H1 (cell line): Measurements from ENCODE around the gene ECI2. TPM values are rescaled to one million over a fixed set of nuclear protein-coding genes. Genes with fewer than 3 reads are reported as not detected.

ENCODE experiments used
- CTCF ChIA-PET: fragments of 300-600 bp; sonication (Branson Sonifier 250); formaldehyde crosslinking; loops from one replicate; lab custom pipeline; 2021; ENCODE audit not compliant: partially characterized antibody; lab: Charles Lee
- POLR2A ChIA-PET: fragments of 300-600 bp; sonication (Branson Sonifier 250); formaldehyde crosslinking; loops from one replicate; lab custom pipeline; 2021; ENCODE audit warnings: inconsistent platforms; ENCODE audit not compliant: partially characterized antibody; lab: Charles Lee
- DNase-seq, 2 experiments: peaks; one replicate each; pipeline versions ENCODE4 v3.0.0 to v3.0.0-alpha.2; 2010 to 2022; ENCODE audit warnings: low spot score in 2 of 2, low read depth in 1 of 2, mixed read lengths in 1 of 2
- FAIRE-seq: peaks from 2 replicates; lab custom pipeline; 2011; peaks lifted over from hg19 to GRCh38; lab: Jason Lieb, UNC
- H2AFZ ChIP-seq: 2 replicates; pipeline ENCODE4 v1.8.1; 2012; ENCODE audit warnings: low read length, inconsistent platforms
- H2AK5ac ChIP-seq: 2 replicates; pipeline ENCODE4 v1.6.1; 2013; ENCODE audit warnings: low read depth, low read length
- H2BK120ac ChIP-seq: replicated peaks from 2 replicates; pipeline ENCODE3; 2013; ENCODE audit warnings: low read depth, low read length, inconsistent platforms
- H2BK12ac ChIP-seq: 2 replicates; pipeline ENCODE4 v1.6.1; 2013; ENCODE audit warnings: low read depth, low read length
- H2BK15ac ChIP-seq: 2 replicates; pipeline ENCODE4 v1.6.1; 2013; ENCODE audit warnings: low read length
- H2BK20ac ChIP-seq: 2 replicates; pipeline ENCODE4 v1.6.1; 2013; ENCODE audit warnings: low read length
- H2BK5ac ChIP-seq: 2 replicates; pipeline ENCODE4 v1.6.1; 2013; ENCODE audit warnings: low read depth, low read length
- H3K14ac ChIP-seq: 2 replicates; pipeline ENCODE4 v1.6.1; 2013; ENCODE audit warnings: inconsistent platforms; ENCODE audit not compliant: insufficient read length
- H3K18ac ChIP-seq: 2 replicates; pipeline ENCODE4 v1.6.1; 2013; ENCODE audit warnings: low read length; ENCODE audit errors: extremely low read depth
- H3K23ac ChIP-seq: 2 replicates; pipeline ENCODE4 v1.6.1; 2013; ENCODE audit warnings: inconsistent platforms; ENCODE audit not compliant: insufficient read length
- H3K23me2 ChIP-seq: 2 replicates; pipeline ENCODE4 v1.6.1; 2013; ENCODE audit warnings: low read depth, low read length
- H3K27ac ChIP-seq: 2 replicates; pipeline ENCODE4 v1.6.1; 2011; ENCODE audit warnings: low read depth, low read length, inconsistent platforms
- H3K27me3 ChIP-seq, 4 experiments: replicated peaks in 1 of 4; 1 replicate in 1 of 4; 2 replicates in 3 of 4; pipeline versions ENCODE4 v1.6.1 to v1.8.1; 2011 to 2013; ENCODE audit warnings: low read length in 3 of 4, mild to moderate bottlenecking in 3 of 4, inconsistent platforms in 2 of 4, mixed read lengths in 2 of 4, moderate library complexity in 1 of 4; ENCODE audit not compliant: control insufficient read depth in 3 of 4, insufficient read depth in 3 of 4; ENCODE audit errors: extremely low read depth in 1 of 4
- H3K36me3 ChIP-seq, 4 experiments: 2 replicates each; pipeline versions ENCODE4 v1.6.1 to v1.8.1; 2011 to 2013; ENCODE audit warnings: mild to moderate bottlenecking in 4 of 4, low read length in 3 of 4, moderate library complexity in 2 of 4, control low read depth in 1 of 4, inconsistent platforms in 1 of 4; ENCODE audit not compliant: insufficient read depth in 4 of 4, control insufficient read depth in 2 of 4
- H3K4ac ChIP-seq: replicated peaks from 2 replicates; pipeline ENCODE3; 2013; ENCODE audit warnings: low read length, low read depth, mixed read lengths, inconsistent platforms; ENCODE audit not compliant: insufficient read length
- H3K4me1 ChIP-seq, 4 experiments: replicated peaks in 1 of 4; 1 replicate in 1 of 4; 2 replicates in 3 of 4; pipeline versions ENCODE4 v1.6.1 to v1.8.1; 2011 to 2013; ENCODE audit warnings: low read length in 3 of 4, inconsistent platforms in 2 of 4, mixed read lengths in 1 of 4; ENCODE audit not compliant: insufficient read depth in 4 of 4, control insufficient read depth in 3 of 4
- H3K4me2 ChIP-seq, 2 experiments: 2 replicates each; pipeline versions ENCODE4 v1.6.1 to v1.8.1; 2011 to 2013; ENCODE audit warnings: low read depth in 2 of 2, low read length in 2 of 2, control low read depth in 1 of 2, inconsistent platforms in 1 of 2, mild to moderate bottlenecking in 1 of 2; ENCODE audit not compliant: insufficient read depth in 1 of 2
- H3K4me3 ChIP-seq, 4 experiments: fragments of 200-600, 300-600 bp in 1 of 4; sonication (generic), shearing (Covaris generic), sonication (Bioruptor Twin) in 1 of 4; 2 replicates each; pipeline versions ENCODE4 v1.5.1 to v1.8.1; 2011 to 2016; ENCODE audit warnings: low read length in 4 of 4, low read depth in 3 of 4, control low read depth in 2 of 4, inconsistent platforms in 2 of 4, mild to moderate bottlenecking in 2 of 4, mixed read lengths in 1 of 4, moderate library complexity in 1 of 4; ENCODE audit not compliant: insufficient read depth in 2 of 4; ENCODE audit errors: extremely low read depth in 1 of 4
- H3K56ac ChIP-seq: replicated peaks from 2 replicates; pipeline ENCODE3; 2013; ENCODE audit warnings: low read depth, mild to moderate bottlenecking, mixed read lengths, low read length, inconsistent platforms; ENCODE audit not compliant: insufficient read length
- H3K79me1 ChIP-seq: 2 replicates; pipeline ENCODE4 v1.6.1; 2013; ENCODE audit warnings: low read depth, low read length, control low read depth
- H3K79me2 ChIP-seq, 2 experiments: 2 replicates each; pipeline versions ENCODE4 v1.6.1 to v1.8.1; 2012 to 2013; ENCODE audit warnings: low read length in 2 of 2, mild to moderate bottlenecking in 2 of 2, inconsistent platforms in 1 of 2; ENCODE audit not compliant: insufficient read depth in 2 of 2, control insufficient read depth in 1 of 2
- H3K9ac ChIP-seq, 4 experiments: replicated peaks in 1 of 4; 1 replicate in 1 of 4; 2 replicates in 3 of 4; pipeline versions ENCODE4 v1.6.1 to v1.8.1; 2011 to 2013; ENCODE audit warnings: low read depth in 3 of 4, low read length in 3 of 4, control low read depth in 2 of 4, mild to moderate bottlenecking in 2 of 4, moderate library complexity in 2 of 4, inconsistent platforms in 1 of 4; ENCODE audit errors: extremely low read depth in 1 of 4
- H3K9me3 ChIP-seq, 2 experiments: 2 replicates each; pipeline versions ENCODE4 v1.6.1 to v1.8.1; 2012 to 2013; ENCODE audit warnings: mild to moderate bottlenecking in 2 of 2, moderate library complexity in 2 of 2, control low read depth in 1 of 2, inconsistent platforms in 1 of 2, low read depth in 1 of 2, low read length in 1 of 2, mixed read lengths in 1 of 2; ENCODE audit not compliant: insufficient read depth in 2 of 2
- H4K20me1 ChIP-seq, 2 experiments: replicated peaks in 1 of 2; 2 replicates each; pipeline versions ENCODE3 to v1.8.1; 2011 to 2013; ENCODE audit warnings: inconsistent platforms in 2 of 2, low read length in 2 of 2, mild to moderate bottlenecking in 1 of 2; ENCODE audit not compliant: insufficient read depth in 2 of 2, control insufficient read depth in 1 of 2
- H4K5ac ChIP-seq: 2 replicates; pipeline ENCODE4 v1.6.1; 2013; ENCODE audit warnings: low read length, low read depth, mixed read lengths, inconsistent platforms; ENCODE audit not compliant: insufficient read length
- H4K8ac ChIP-seq: 2 replicates; pipeline ENCODE4 v1.8.0; 2013; ENCODE audit warnings: mild to moderate bottlenecking, moderate library complexity, low read length, inconsistent platforms; ENCODE audit not compliant: insufficient read depth; ENCODE audit errors: extremely low read depth
- H4K91ac ChIP-seq: replicated peaks from 2 replicates; pipeline ENCODE3; 2013; ENCODE audit warnings: low read length, mixed read lengths, inconsistent platforms; ENCODE audit not compliant: insufficient read length
- GTF2F1 ChIP-seq: IDR thresholded peaks from 2 replicates; pipeline ENCODE4 v1.6.1; 2012; ENCODE audit warnings: low read depth, low read length, improper control_type of control experiment, borderline replicate concordance
- JUN ChIP-seq: IDR thresholded peaks from 2 replicates; pipeline ENCODE4 v1.6.1; 2011; ENCODE audit warnings: low read depth, mild to moderate bottlenecking, improper control_type of control experiment, low read length
- RAD21 ChIP-seq, 2 experiments: IDR thresholded peaks in 1 of 2; conservative IDR thresholded peaks in 1 of 2; 2 replicates each; pipeline ENCODE4 v1.6.1; 2011; ENCODE audit warnings: low read depth in 2 of 2, low read length in 2 of 2, improper control_type of control experiment in 1 of 2, inconsistent platforms in 1 of 2, mild to moderate bottlenecking in 1 of 2, moderate library complexity in 1 of 2
- SIRT6 ChIP-seq: IDR thresholded peaks from one replicate; pipeline ENCODE4 v1.7.1; 2012; ENCODE audit warnings: low read length, inconsistent platforms
- WGBS, 2 experiments: shearing (Covaris generic) in 1 of 2; methylation state at CpG; one replicate each; pipeline versions ENCODE4 v1.1.6 to v1.1.7; 2013 to 2015; ENCODE audit warnings: low lambda C conversion rate in 2 of 2, mixed read lengths in 2 of 2, inconsistent platforms in 1 of 2, low coverage in 1 of 2, missing lambda C conversion rate in 1 of 2; ENCODE audit not compliant: insufficient replicate concordance in 2 of 2, insufficient coverage in 1 of 2, insufficient read length in 1 of 2; ENCODE audit errors: extremely low coverage in 1 of 2, missing lambda C conversion rate in 1 of 2; 5-methylcytosine and 5-hydroxymethylcytosine counted together
- polyA plus RNA-seq, 7 experiments: library from polyadenylated mRNA; depleted of rRNA in 3 of 7; stranded (reverse) in 5 of 7; unstranded in 2 of 7; fragments of >200 nt in 5 of 7; fragments of 200-250 nt in 2 of 7; gene quantifications; 1 replicate in 5 of 7; 2 replicates in 1 of 7; 4 replicates in 1 of 7; pipeline versions ENCODE4 v1.2.1 to v1.2.3, GENCODE V29; 2011 to 2013; ENCODE audit warnings: missing spikeins in 2 of 7, mixed read lengths in 2 of 7
- total RNA-seq: library from RNA; stranded (reverse); fragmentation: NEBNext Ultra II Directional; extraction: Animal tissue kit (Norgen Biotek cat#: 25700); gene quantifications from 2 replicates; pipeline ENCODE4 v1.2.1, GENCODE V29; 2021
- TF ChIP-seq, protein P1 (sequence below): IDR thresholded peaks from 2 replicates; pipeline ENCODE4 v1.6.1; 2012; ENCODE audit warnings: low read length, inconsistent platforms

ECI2 gene
- total and polyA plus RNA-seq, 2 of the 8 experiments (the other 6 are each of a cell fraction or from before 2014, with no cell fraction given): 40.4 to 70.8 TPM

DNA sequence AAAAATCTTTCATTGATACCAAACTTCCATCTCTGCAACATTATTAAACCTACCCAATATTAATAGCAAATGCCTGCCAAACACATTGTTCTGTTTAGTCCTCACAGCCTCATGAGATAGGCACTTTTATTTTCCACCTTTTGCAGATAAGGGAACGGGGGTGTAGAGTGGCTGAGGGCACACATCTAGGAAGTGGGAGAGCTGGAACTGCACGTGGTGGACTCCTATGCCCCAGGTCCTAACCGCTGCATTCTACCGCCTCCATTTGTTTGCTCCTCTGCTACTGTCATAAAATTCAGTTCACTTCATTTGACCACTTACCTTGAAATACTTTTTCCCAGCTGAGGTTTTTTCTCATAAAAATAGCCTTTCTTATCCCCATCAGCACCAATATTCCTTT lies 64.0 kb downstream of the ECI2 start:
- TF ChIP-seq, protein P1, sequence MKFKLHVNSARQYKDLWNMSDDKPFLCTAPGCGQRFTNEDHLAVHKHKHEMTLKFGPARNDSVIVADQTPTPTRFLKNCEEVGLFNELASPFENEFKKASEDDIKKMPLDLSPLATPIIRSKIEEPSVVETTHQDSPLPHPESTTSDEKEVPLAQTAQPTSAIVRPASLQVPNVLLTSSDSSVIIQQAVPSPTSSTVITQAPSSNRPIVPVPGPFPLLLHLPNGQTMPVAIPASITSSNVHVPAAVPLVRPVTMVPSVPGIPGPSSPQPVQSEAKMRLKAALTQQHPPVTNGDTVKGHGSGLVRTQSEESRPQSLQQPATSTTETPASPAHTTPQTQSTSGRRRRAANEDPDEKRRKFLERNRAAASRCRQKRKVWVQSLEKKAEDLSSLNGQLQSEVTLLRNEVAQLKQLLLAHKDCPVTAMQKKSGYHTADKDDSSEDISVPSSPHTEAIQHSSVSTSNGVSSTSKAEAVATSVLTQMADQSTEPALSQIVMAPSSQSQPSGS: no peak
- TF ChIP-seq JUN: no peak
- no peak for TF ChIP-seq RAD21 (IDR thresholded peaks at IDR 0.05 in 1 of 2, conservative IDR thresholded peaks at IDR 0.05 in 1 of 2; ENCODE audit: low read depth in 2 of 2, low read length in 2 of 2)
- no peak for TF ChIP-seq SIRT6
- no peak for TF ChIP-seq GTF2F1
- Histone ChIP-seq H3K79me1 (no peaks in the 10 kb centered on the region), H3K27ac (no peak overlapping the region), H3K9ac (no peak overlapping the region), H3K27me3 (no peaks in the 10 kb centered on the region), H3K23ac (no peak overlapping the region), H3K18ac (no peak overlapping the region), H2AFZ (no peak overlapping the region), H2BK5ac (no peak overlapping the region), H2AK5ac (no peak overlapping the region), H4K8ac (no peak overlapping the region), H3K9me3 (no peaks in the 10 kb centered on the region), H3K4me3 (no peak overlapping the region), H3K14ac (no peak overlapping the region), H3K36me3 (no peaks in the 10 kb centered on the region), H3K23me2 (no peaks in the 10 kb centered on the region), H3K4me1 (no peaks in the 10 kb centered on the region), H3K4ac (no peak overlapping the region), H3K79me2 (no peaks in the 10 kb centered on the region), H2BK12ac (no peak overlapping the region), H4K5ac (no peak overlapping the region), H4K91ac (no peak overlapping the region), H4K20me1 (no peaks in the 10 kb centered on the region), H2BK20ac (no peak overlapping the region), H3K56ac (no peak overlapping the region), H2BK120ac (no peak overlapping the region), H3K4me2 (no peak overlapping the region), H2BK15ac (no peak overlapping the region)
- no peak for FAIRE-seq
- DNase-seq: no peak
- ChIA-PET CTCF (no interaction called here), POLR2A (interaction anchor here (1.2 kb wide), 1 partner anchor 65 kb away, joined by 3 read pairs; no protein-coding TSS in a partner anchor)
- 86% methylated on average over 4 of the region's 4 CpGs; no CpG with 5 or more reads in 1 of the 2 experiments for WGBS, 2 experiments
